Endothelial cell (in vitro differentiated cells): Measurements from ENCODE around the gene COX5A. TPM values are rescaled to one million over a fixed set of nuclear protein-coding genes. Genes with fewer than 3 reads are reported as not detected.

ENCODE experiments used
- DNase-seq: peaks from one replicate; pipeline ENCODE4 v3.0.0; 2021; ENCODE audit warnings: low spot score
- H3K27ac Mint-ChIP-seq: one replicate; pipeline ENCODE4 v1.8.0; 2021; ENCODE audit warnings: mixed read lengths, inconsistent platforms; ENCODE audit not compliant: unreplicated experiment
- H3K27me3 Mint-ChIP-seq: one replicate; pipeline ENCODE4 v1.8.0; 2021; ENCODE audit warnings: mild to moderate bottlenecking, moderate library complexity, mixed read lengths, inconsistent platforms; ENCODE audit not compliant: unreplicated experiment
- H3K36me3 Mint-ChIP-seq: one replicate; pipeline ENCODE4 v1.8.0; 2021; ENCODE audit warnings: mild to moderate bottlenecking, low read depth, mixed read lengths, inconsistent platforms; ENCODE audit not compliant: unreplicated experiment
- H3K4me1 Mint-ChIP-seq: one replicate; pipeline ENCODE4 v1.8.0; 2021; ENCODE audit warnings: mild to moderate bottlenecking, mixed read lengths, inconsistent platforms; ENCODE audit not compliant: unreplicated experiment
- H3K4me3 Mint-ChIP-seq: one replicate; pipeline ENCODE4 v1.8.0; 2021; ENCODE audit warnings: mild to moderate bottlenecking, mixed read lengths, inconsistent platforms; ENCODE audit not compliant: unreplicated experiment
- H3K9me3 Mint-ChIP-seq: one replicate; pipeline ENCODE4 v1.8.0; 2021; ENCODE audit warnings: mixed read lengths, inconsistent platforms; ENCODE audit not compliant: unreplicated experiment
- CTCF ChIP-seq: fragments of 200-600 bp; sonication (generic); IDR thresholded peaks from one replicate; pipeline ENCODE4 v1.5.0; 2021; ENCODE audit warnings: antibody characterized with exemption; ENCODE audit not compliant: unreplicated experiment
- total RNA-seq: library from RNA; stranded (reverse); fragmentation: NEBNext Ultra II Directional; extraction: Animal tissue kit (Norgen Biotek cat#: 25700); gene quantifications from one replicate; pipeline ENCODE4 v1.2.1, GENCODE V29; 2021; ENCODE audit not compliant: unreplicated experiment

The COX5A gene
- total RNA-seq, 1 donor from 2014 or later: 182 TPM

GRCh38 chr15:74908635-74909034, 29.2 kb downstream of the COX5A start:
- Mint-ChIP-seq H3K4me1 (peaks cover 26% of the 10 kb centered on the region), H3K36me3 (peaks cover 22% of the 10 kb centered on the region)

GRCh38 chr15:74907163-74907870, 30.6 kb downstream of the COX5A start:
- peak overlapping the region; percentile 92 for H3K27ac Mint-ChIP-seq
- H3K4me3 Mint-ChIP-seq: peak overlapping the region; percentile 97
- no peak for DNase-seq
- TF ChIP-seq CTCF: no peak
- peaks cover 26% of the 10 kb centered on the region for H3K36me3 Mint-ChIP-seq
- no peaks in the 10 kb centered on the region for H3K9me3 Mint-ChIP-seq
- H3K27me3 Mint-ChIP-seq: peaks cover 7% of the 10 kb centered on the region
- H3K4me1 Mint-ChIP-seq: peaks cover 26% of the 10 kb centered on the region

More at GRCh38 chr15:74908635-74909034, 29.2 kb downstream of the COX5A start:
- Mint-ChIP-seq H3K27ac (no peak overlapping the region), H3K9me3 (no peaks in the 10 kb centered on the region), H3K27me3 (peaks cover 7% of the 10 kb centered on the region), H3K4me3 (no peak overlapping the region)
- TF ChIP-seq CTCF: no peak
- no peak for DNase-seq

DNA sequence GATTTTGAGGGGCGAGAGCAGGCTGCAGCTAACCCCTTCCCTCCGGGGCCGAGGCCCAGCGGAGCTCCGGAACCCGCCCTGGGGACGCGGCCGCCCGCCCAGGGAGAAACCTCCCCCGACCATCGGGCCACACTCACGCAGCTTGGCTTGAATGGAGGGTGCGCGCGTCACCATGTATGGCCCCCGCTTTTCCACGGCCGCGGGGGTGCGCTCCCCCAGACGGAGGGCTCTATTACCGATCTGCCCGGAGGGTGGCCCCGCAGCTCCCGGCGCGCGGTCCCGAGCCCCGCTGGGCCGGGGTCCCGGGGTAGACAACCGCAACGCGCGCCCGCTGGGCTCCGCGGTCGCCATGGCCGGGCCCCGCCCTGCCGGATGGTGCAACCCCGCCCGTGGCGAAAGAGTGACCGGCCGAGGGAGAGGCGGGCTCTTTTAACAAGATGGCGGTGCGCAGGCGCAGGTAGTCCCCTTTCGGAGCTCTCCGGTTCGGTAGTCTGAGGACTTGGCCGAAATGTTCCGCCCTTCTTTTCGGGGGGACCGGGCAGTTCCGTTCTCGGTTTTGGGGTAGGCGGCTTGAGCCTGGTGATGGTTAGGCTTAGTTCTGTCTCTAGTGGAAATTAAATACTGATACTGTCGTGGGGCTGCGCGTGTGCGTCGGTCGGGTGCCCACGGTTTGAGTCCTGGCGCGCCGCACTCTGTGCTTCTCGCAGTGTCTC, 31.3 kb downstream of the COX5A start, which contains the start of gene FAM219B:
Gene FAM219B (minus strand): TSS at position 402 of the 713 bp plus-strand sequence. CDS start 51 bp downstream, at position 351.
- peaks cover 7% of the 10 kb centered on the region for H3K27me3 Mint-ChIP-seq
- H3K27ac Mint-ChIP-seq: peak within 1 kb of the TSS; percentile 92
- H3K4me1 Mint-ChIP-seq: peaks cover 26% of the 10 kb centered on the region

GRCh38 chr15:74906067-74906449, 31.8 kb downstream of the COX5A start:
- TF ChIP-seq CTCF: no peak
- DNase-seq: no peak
- Mint-ChIP-seq H3K27ac (peak overlapping the region; percentile 32), H3K4me1 (peaks cover 26% of the 10 kb centered on the region), H3K27me3 (peaks cover 7% of the 10 kb centered on the region), H3K4me3 (peak overlapping the region; percentile 90), H3K9me3 (no peaks in the 10 kb centered on the region), H3K36me3 (peaks cover 29% of the 10 kb centered on the region)

More for the DNA sequence above, 31.3 kb downstream of the COX5A start, which contains the start of gene FAM219B:
- Mint-ChIP-seq H3K4me3 (peak within 1 kb of the TSS; percentile 97), H3K9me3 (no peaks in the 10 kb centered on the region), H3K36me3 (peaks cover 31% of the 10 kb centered on the region)
- TF ChIP-seq CTCF: no peak
- peak; percentile 88 for DNase-seq
